Fibroblast of skin of left biceps (primary cell): ENCODE data around the gene ACO2.
"Not testable (repeated sequence)": the region's sequence is repeated elsewhere in the genome, so short reads cannot be mapped to it uniquely, and the experiment has no call there.

Experiments
- DNase-seq, 2 experiments: peaks; one replicate each; pipeline ENCODE4 v3.0.0-alpha.2; 2013; ENCODE audit warnings: low read depth in 2 of 2

ACO2 gene

DNA sequence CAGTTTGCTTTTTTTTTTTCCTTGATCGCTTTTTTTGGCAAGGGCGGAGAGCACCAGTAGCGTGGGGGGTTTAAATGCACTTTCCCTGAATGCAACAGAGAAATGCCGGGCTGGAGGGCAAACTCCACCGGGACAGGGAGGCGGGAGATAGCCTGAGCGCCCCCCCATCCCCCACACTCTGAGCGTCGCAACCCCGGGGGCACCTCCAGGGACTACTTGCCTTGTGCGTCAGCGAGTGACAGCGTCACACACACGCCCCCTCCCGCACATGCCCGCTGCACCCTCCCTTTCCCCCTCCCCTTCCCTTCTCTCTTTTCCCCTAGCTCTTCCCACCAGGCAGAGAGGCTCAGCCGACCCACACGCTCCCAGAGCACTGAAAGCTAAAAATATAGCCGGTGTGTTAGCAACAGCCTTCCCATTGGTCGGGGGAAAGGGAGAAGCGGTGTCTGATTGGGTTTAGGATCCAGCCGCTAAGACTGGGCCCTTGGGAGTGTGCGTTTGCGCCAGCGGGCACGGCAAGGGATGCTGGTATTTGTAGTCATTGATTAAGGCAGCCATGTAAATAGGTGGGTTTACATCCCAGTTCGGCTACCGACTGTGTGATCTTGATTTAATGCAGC lies 20.6 kb upstream of the ACO2 start:
- peak; percentile 98 for DNase-seq

DNA sequence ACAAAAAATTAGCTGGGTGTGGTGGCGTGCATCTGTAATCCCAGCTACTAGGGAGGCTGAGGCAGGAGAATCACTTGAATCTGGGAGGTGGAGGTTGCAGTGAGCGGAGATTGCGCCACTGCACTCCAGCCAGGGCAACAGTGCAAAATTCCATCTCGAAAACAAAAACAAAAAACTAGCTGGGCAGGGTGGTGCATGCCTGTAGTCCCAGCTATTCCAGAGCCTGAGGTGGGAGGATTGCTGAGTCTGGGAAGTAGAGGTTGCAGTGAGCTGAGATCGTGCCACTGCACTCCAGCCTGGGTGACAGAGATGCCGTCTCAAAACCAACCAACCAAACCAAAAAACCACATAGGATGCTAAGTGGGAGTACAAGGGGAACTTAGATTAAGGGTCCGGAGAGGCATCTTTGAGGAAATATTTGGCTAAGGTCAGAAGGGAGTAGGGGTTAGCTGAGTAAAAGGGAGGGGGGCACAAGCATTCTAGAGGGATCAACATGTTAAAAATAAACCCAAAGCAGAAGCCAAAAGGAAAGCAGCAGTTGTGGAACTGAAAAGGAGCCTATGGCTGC lies 10.7 kb upstream of the ACO2 start:
- no peak for DNase-seq

DNA sequence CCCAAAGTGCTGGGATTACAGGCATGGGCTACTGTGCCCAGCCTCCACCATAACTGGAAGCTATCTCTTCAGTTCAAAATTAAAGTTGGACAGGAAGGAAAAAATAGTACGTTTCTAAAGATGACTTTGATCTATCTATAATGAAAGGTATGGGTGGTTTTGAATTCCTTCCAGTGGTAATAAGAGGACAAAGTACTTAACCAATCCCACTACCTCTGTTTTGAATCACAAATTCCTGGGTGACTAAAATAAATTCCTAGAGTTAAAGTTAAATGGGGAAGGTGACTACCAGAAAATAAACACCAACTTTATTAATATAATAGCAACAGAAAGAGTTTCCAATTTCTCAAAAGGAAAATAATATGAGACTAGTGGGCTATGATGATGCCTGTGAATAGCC lies 9.5 kb upstream of the ACO2 start:
- no peak for DNase-seq

DNA sequence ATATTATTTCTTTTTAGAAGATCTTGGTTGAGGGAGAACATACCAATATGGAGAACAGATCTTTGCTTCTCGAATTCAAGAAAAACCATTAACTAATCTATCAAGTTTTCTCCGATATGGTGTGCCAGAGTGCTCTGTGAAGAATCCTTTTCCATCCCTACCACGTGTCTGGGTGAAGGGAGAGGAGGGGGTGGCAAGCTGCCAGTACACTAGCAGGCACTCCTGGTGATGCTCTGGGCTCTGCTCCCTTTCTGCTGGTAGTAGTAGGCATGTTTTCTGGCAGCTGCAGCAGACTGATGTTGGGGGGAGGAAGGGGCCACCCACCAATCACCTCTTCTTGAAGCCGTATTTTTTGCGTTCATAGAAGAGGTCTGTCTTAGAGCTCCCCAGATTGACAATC lies 8.8 kb upstream of the ACO2 start:
- DNase-seq: not testable (repeated sequence)

DNA sequence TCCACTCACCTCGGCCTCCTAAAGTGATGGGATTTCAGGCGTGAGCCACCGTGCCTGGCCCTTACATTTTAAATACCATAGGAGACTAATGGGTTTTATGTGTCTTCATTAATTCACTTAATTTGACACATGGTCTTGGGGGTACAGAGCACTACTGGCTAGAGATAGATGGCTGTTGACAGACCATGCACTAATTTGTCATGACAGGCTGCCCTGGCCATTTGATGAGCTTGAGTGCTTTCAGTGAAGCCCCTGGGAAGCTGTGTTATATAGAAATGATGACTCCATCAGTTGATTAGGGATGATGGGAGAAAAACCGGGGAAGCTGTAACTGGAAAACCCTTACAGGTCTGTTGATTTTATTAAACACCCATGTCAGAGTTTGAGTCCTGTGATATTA lies 7.0 kb upstream of the ACO2 start:
- DNase-seq: no peak

DNA sequence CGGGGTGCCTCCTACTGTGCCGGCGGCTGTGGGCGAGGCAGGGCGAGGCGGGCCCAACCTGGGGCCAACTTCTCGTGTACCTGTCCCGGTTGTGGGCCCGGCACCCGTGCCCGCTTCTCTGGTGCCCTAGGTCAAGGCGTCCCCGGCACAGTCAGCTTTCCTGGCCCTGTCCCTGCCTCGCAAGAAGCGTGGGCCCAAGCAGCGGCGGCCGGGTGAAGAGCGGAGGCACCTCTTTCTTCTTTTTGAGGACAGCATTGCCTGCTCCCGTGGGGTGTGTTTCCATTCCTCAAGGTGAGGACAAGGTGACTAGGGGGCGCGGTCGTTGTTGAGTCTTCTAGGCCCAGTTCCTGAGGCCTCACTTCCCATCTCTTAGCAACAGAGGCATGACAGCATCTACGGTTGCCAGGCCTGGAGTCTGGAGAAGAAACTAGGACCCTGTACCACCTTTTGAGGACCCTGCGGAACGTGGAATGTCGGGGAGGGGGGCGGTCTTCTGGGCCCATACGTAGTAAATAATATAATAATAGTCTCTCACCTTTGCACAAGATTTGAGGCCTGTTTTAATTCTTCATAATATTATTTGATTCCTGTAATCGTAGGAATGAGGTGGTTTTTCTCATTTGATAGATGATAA lies 418 bp downstream of the ACO2 start:
- DNase-seq: no peak

DNA sequence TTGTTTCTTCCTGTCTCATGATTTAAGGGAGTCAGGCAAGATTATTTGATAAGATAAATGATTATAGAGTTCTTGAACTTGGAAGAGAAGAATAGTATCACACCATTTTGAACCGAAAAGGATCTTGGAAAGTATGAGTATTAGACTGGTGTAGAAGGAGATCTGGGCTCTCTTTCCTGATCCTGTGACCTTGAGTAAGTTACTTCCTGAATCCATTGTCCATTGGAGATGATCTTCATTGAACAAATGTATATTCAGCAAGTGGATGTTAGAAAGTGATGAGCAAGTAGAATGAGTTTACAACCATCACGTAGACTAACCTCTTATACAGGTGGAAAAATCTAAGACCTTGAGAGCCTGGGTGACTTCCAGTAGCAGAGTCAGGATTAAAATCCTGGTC lies 2.0 kb downstream of the ACO2 start:
- no peak for DNase-seq

DNA sequence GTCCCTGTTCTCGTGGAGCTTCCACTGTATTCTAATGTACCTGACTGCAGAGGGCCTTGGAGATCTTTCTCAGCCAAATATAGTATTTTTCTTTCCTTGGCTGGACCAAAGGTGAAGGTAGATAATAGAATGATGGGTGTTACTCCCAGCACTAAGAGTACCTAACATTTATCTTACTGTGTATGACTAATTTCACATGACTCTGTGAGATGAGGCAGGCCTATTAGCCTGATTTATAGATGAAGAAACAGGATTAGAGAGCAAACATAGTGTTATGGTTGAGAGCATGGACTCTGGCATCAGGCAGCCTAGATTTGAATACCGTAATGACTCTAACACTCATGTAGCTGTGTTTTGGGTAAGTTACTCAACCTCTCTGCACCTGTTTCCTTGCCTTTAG lies 2.7 kb downstream of the ACO2 start:
- no peak for DNase-seq

DNA sequence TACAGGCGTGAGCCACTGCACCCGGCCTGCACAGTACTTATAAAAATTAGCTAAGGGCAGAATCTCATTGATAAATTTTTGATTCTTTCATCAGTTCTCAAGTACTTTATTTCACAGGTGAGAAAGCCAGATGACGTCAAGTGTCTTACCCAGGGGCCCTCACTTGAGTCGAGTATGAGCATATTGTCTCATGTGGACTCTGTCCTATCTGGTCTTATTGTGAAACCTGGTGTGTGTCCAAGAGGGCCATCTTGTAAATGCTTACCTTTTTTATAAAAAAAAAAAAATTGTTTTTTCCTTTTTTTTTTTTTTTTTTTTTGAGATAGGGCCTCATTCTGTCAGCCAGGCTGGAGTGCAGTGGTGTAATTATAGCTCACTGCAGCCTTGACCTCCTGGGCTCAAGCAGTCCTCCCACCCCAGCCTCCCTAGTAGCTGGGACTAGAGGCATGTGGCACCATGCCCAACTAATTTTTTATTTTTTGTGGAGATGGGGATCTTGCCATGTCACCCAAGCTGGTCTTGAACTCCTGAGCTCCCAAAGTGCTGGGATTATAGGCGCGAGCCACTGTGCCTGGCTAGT lies 6.0 kb downstream of the ACO2 start:
- no peak for DNase-seq

DNA sequence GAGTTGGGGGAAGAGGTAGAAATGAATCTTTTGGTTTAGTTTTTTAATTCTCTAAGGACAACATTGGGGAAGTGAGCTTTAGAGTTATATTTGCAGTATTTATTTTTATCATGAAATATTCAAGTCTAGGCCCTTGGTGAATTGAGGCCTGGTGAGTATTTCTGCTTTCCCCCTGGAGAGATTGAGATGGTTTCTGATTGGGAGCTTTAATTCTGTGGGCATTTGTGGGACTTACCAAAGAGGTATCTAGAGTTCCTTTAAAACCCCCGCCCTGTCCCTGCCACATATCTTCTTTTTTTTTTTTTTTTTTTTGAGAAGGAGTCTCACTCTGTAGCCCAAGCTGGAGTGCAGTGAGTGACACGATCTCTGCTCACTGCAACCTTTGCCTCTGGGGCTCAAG lies 9.6 kb downstream of the ACO2 start:
- DNase-seq: no peak

DNA sequence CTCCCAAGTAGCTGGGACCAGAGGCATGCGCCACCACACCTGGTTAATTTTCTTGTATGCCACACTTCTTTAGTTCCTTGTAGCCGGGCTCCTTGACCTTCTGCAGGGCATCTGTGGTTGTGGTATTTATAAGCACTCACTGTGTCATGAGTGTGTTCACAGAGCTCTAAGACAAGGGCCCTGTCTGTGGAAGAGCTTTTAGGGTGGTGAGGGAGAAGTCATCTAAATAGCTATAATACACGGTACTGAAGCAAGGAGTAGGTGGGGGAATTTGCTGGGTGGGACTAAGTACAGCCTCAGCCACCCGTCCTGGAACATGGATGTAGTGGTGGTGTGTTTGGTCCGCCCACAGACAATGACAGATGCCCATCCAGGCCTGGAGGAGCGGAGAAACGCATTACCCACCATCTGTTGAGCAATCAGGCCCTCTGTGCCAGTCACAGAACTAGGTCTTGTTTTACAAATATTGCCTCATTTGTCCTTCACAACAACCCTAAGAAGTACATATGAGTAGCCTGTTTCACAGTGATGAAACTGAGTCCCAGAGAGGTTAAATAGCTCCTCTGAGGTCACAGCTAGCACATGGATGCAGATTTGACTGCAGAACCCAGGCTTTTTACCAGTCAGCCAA lies 10.1 kb downstream of the ACO2 start:
- DNase-seq: no peak

DNA sequence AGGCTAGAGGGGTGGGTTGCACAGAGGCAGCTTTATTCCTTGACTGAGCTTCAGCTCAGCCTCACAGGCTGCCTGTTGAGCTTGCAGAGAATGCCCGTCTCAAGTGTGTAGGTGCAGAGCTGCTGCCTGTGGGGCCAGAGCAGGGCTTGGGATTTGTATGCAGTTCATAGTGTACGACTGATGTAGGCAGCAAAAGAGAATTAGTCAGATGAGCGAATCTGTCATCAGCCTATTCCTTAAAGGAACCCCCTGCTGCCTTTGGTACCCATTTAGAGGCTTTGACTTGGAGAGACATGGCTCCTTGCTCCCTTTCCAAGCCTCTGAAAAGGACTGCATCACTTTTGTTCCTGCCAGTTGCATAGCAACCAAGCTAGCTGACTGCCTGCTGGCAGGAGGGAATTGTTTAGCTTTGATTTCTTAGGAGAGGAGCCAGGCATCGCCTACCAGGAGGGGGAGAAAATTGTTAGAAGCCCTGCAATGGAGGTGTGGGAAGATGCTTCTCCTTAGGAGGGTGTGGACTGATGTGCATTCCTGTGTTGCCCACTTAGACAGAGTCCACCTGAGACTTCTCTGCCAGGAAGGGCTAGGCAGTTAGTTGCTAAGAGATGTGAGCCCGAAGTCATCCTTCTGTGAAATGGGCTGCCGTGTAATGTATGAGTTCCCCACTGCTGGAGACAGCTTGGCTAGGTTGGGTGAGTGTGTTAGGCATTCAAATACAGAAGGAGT lies 10.9 kb downstream of the ACO2 start:
- no peak for DNase-seq

DNA sequence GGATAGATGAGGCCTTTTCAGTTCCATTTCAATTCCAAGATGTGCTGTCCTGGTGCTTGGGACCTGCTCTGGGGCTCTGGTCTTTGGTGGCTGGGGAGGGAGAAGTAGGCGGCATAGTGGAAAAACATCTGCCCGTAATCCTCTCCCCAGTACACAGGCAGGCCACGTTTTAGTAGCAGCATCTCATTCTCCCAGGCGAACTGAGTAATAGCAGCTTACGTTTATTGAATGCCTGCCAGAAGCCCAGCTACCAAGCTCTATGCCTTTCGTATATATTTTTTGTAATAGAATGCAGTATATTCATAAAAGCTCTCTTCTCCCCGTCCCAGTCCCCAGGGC lies 11.4 kb downstream of the ACO2 start:
- no peak for DNase-seq

DNA sequence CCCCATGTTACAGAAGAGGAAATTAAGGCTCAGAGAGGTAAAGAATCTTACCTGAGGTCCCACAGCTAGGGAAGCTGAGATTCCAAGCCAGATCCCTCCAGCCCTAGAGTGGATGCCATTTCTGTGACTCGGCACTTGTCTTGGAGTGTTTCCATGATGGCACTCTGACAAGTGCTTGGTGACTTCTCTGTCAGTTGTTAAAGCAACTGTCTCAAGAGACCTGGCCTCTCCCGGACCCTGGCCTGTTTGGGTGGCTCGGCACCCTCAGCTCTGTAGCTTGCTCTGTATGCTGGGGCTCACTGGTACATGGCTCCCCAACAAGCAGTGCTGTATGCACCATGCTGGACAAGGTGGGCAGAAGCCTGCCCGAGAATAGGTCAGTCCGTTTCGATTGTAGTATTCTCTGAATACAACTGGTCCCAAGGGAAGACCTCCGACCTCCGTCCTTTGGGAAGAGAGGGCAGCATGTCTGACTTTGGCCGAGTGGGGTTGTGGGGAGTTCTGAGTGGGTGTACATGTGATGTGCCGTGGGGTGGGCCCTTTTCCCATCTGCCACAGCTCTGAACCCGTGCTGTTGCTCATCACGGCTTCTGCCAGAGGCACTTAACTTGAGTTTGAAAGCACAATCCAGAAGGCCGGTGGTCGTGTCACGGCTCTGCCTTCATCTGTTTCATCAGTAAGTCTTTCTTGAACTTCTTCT lies 12.4 kb downstream of the ACO2 start:
- no peak for DNase-seq

DNA sequence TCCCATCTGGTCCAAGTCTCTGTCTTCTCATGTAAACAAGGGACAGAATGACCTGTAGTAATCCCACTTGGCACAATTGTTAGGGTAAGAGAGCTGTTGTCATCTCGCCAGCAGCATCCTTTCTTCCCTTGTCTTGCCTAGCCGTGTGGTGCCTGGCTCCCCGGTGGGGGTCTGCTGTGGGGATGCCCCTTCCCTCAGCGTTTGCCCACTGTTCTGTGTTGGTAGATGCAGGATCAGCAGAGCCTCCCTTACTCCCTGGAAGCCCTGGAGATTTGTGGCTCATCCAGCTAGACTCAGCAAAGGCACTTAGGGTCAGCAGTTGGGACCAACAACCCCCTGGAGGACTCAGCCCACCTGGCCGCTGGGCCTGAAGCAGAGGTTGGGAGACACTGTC lies 13.0 kb downstream of the ACO2 start:
- DNase-seq: no peak

DNA sequence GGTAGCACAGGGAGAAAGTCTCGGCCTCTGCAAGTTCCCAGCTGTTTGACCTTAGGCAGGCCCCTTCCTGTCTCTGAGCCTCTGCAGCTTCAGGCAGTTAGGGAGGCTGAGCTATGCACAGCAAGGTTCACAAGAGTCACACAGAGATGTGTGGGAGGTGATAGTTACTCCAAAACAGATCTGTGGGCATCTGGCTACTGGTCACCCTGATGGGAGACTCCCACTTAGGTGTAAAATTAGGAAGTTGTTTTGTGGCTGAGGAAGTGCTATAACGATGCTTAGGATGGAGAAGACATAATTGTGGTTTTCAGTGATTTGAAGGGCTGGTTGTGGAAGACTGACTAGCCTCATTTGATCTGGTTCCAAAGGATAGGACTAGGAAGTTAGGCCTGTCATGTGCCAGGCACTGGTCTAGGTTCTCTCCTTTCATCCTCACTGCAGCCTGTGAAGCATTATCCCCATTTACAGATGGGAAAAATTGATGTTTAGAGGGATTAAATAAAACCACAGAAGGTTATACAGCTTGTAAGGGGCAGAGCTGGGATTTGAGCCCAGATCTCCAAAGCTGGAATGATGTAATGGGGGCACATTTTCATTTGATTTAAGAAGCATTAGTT lies 13.5 kb downstream of the ACO2 start:
- DNase-seq: no peak

DNA sequence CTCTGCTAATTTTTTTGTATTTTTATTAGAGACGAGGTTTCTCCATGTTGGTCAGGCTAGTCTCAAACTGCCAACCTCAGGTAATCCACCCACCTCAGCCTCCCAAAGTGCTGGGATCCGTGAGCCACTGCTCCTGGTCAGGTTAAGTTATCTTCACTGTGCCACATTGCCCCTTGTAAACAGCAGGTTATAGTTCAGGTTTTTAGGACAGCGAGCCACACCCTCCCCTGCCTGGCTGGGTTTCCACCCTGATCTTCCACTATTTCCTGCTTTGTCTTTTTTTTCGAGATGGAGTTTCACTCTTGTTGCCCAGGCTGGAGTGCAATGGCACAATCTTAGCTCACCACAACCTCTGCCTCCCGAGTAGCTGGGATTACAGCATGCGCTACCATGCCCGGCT lies 16.1 kb downstream of the ACO2 start:
- no peak for DNase-seq

DNA sequence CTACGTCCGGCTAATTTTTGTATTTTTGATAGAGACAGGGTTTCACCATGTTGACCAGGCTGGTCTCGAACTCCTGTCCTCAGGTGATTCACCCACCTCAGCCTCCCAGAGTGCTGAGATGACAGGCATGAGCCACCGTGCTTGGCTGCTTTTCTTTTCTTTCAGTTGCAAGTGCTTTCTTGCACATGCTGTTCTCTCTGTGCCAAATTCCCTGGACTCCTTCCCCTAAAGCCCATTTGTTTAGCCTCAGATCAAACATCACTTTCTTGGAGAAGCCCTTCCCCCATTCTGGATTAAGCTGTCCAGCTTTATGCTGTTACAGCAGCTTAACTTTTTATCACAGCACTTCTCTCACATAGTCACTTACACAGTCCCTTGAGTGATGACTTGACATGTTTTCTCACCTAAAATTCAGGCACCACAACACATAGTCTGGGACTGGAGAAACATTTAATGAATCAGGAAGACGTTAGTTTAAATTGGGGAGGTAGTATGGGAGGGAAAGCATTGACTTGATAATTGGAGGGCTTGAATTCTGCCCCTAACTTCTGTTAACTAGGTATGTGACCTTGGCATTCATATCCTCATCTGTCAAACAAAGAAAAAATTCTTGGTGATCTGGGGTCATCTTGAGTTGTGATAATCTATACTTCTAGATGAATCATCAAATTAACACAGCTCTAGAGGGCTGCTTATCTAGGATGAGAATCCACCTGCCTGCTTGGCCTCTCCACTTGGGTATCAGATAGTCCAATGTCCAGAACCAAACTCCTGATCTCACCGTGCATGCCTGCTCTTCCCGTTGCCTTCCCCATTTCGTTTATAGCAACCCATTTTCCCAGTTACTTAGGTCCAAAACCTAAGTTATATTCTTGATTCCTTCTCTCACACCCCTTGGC lies 18.4 kb downstream of the ACO2 start:
- no peak for DNase-seq

DNA sequence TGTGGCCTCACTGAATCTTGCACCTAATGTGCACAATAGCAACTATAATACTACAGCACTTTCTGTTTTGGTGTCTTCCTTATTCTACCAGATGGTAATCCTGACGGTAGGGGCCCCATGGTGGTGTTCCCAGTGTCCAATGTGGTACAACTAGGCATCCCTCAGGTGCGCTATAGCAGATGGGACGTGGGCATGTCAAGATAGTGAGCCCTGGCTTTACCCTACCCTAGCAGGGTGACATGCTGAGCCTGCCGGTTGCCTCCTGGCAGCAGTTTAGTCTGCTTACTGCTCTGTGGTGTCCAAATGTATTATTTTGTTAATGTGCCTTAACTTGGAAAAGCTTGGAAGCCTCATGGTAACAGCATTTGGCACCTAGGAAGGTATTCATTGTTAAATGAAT lies 19.2 kb downstream of the ACO2 start:
- no peak for DNase-seq
